ENCODE results near the gene TBL1Y.

The TBL1Y gene

GRCh38 chrY:7085606-7086005 is 175.1 kb downstream of the TBL1Y start:
- DNase-seq (ENCODE audit: low spot score), result no peak

- DNase-seq (ENCODE audit: low spot score), result no peak
Observed at GRCh38 chrY:7092836-7093235, 182.3 kb downstream of the TBL1Y start.

- no peak for DNase-seq (ENCODE audit: low spot score)
Observed at GRCh38 chrY:7094365-7094764, 183.9 kb downstream of the TBL1Y start.

- DNase-seq (ENCODE audit: low spot score), result no peak
Observed at GRCh38 chrY:7097021-7097420, 186.5 kb downstream of the TBL1Y start.

GRCh38 chrY:7099742-7100141 is 189.2 kb downstream of the TBL1Y start:
- DNase-seq (ENCODE audit: low spot score), result no peak

GRCh38 chrY:7102680-7103079 is 192.2 kb downstream of the TBL1Y start:
- no peak for DNase-seq (ENCODE audit: low spot score)

- no peak for DNase-seq (ENCODE audit: low spot score)
Observed at GRCh38 chrY:7107179-7107578, 196.7 kb downstream of the TBL1Y start.

- DNase-seq (ENCODE audit: low spot score), result no peak
Observed at GRCh38 chrY:7110086-7110485, 199.6 kb downstream of the TBL1Y start.

GRCh38 chrY:7115871-7116270 is 205.4 kb downstream of the TBL1Y start:
- DNase-seq (ENCODE audit: low spot score), result no peak

GRCh38 chrY:7122202-7122601 is 211.7 kb downstream of the TBL1Y start:
- DNase-seq (ENCODE audit: low spot score), result no peak

GRCh38 chrY:7125136-7126056 is 214.9 kb downstream of the TBL1Y start:
- no peak for DNase-seq (ENCODE audit: low spot score)

GRCh38 chrY:7128211-7128610 is 217.7 kb downstream of the TBL1Y start:
- no peak for DNase-seq (ENCODE audit: low spot score)
